HepG2 (cell line): ENCODE data around the gene EID3. TPM values are rescaled to one million over a fixed set of nuclear protein-coding genes. Genes with fewer than 3 reads are reported as not detected.
A peak's percentile ranks its signal among the peaks of the same experiment; 100 is the strongest.

Experiments
- ATF2 ChIP-seq: sonication (generic); formaldehyde crosslinking; IDR thresholded peaks from 2 replicates; pipeline ENCODE4 v1.4.0; 2020; ENCODE audit warnings: missing genetic modification reagents
- BHLHE40 ChIP-seq: IDR thresholded peaks from 2 replicates; pipeline ENCODE4 v1.6.1; 2011; ENCODE audit warnings: low read length, improper control_type of control experiment
- FOXK2 ChIP-seq: fragments of 450-650 bp; IDR thresholded peaks from 2 replicates; pipeline ENCODE4 v1.6.1; 2016
- HCFC1 ChIP-seq: fragments of 150-350 bp; IDR thresholded peaks from 2 replicates; pipeline ENCODE4 v1.6.1; 2014; ENCODE audit warnings: low read depth, low read length
- HNF1B ChIP-seq: sonication (generic); formaldehyde crosslinking; IDR thresholded peaks from 2 replicates; pipeline ENCODE4 v1.5.1; 2020; ENCODE audit warnings: mild to moderate bottlenecking, moderate library complexity, missing genetic modification reagents
- HNRNPUL1 ChIP-seq: fragments of 200-400 bp; formaldehyde crosslinking; IDR thresholded peaks from 2 replicates; pipeline ENCODE4 v1.6.1; 2017; ENCODE audit warnings: low read depth, mild to moderate bottlenecking, low read length, moderate library complexity
- IRF1 ChIP-seq: sonication (generic); formaldehyde crosslinking; IDR thresholded peaks from 2 replicates; pipeline ENCODE4 v1.4.0; 2020; ENCODE audit warnings: low read depth, mild to moderate bottlenecking, missing genetic modification reagents
- MAFG ChIP-seq: sonication (generic); formaldehyde crosslinking; IDR thresholded peaks from 2 replicates; pipeline ENCODE4 v1.5.1; 2020; ENCODE audit warnings: mild to moderate bottlenecking, missing genetic modification reagents
- MIXL1 ChIP-seq: IDR thresholded peaks from 2 replicates; pipeline ENCODE4 v1.6.1; 2016
- PLSCR1 ChIP-seq: sonication (generic); formaldehyde crosslinking; IDR thresholded peaks from 2 replicates; pipeline ENCODE4 v1.5.0; 2020; ENCODE audit warnings: missing genetic modification reagents, mild to moderate bottlenecking, borderline replicate concordance
- RELA ChIP-seq: sonication (generic); formaldehyde crosslinking; IDR thresholded peaks from 2 replicates; pipeline ENCODE4 v1.4.0; 2020; ENCODE audit warnings: missing genetic modification reagents
- SMAD1 ChIP-seq: sonication (generic); formaldehyde crosslinking; IDR thresholded peaks from 2 replicates; pipeline ENCODE4 v1.4.0; 2020; ENCODE audit warnings: missing genetic modification reagents, low read depth, mild to moderate bottlenecking, borderline replicate concordance
- SRY ChIP-seq: sonication (generic); formaldehyde crosslinking; IDR thresholded peaks from 2 replicates; pipeline ENCODE4 v1.8.0; 2022; ENCODE audit warnings: mild to moderate bottlenecking, missing genetic modification reagents
- TAF15 ChIP-seq: fragments of 200-400 bp; formaldehyde crosslinking; IDR thresholded peaks from one replicate; pipeline ENCODE4 v1.6.1; 2018; ENCODE audit warnings: mild to moderate bottlenecking, low read depth, low read length; ENCODE audit not compliant: poor library complexity, severe bottlenecking
- TP53 ChIP-seq: sonication (generic); formaldehyde crosslinking; conservative IDR thresholded peaks from 2 replicates; pipeline ENCODE4 v1.4.0; 2020; ENCODE audit warnings: missing genetic modification reagents
- ZBTB21 ChIP-seq: sonication (generic); formaldehyde crosslinking; IDR thresholded peaks from 2 replicates; pipeline ENCODE4 v1.4.0; 2020; ENCODE audit warnings: missing genetic modification reagents
- ZFP37 ChIP-seq: sonication (generic); formaldehyde crosslinking; IDR thresholded peaks from 2 replicates; pipeline ENCODE4 v1.4.0; 2020; ENCODE audit warnings: missing genetic modification reagents, borderline replicate concordance
- ZKSCAN1 ChIP-seq: fragments of 150-350 bp; IDR thresholded peaks from 2 replicates; pipeline ENCODE4 v1.6.1; 2014; ENCODE audit warnings: low read length
- ZNF121 ChIP-seq: sonication (generic); formaldehyde crosslinking; IDR thresholded peaks from 2 replicates; pipeline ENCODE4 v1.5.0; 2020; ENCODE audit warnings: mild to moderate bottlenecking, missing genetic modification reagents
- ZNF124 ChIP-seq: sonication (generic); formaldehyde crosslinking; IDR thresholded peaks from 2 replicates; pipeline ENCODE4 v1.4.0; 2020; ENCODE audit warnings: missing genetic modification reagents
- ZNF143 ChIP-seq: sonication (generic); formaldehyde crosslinking; IDR thresholded peaks from 2 replicates; pipeline ENCODE4 v1.4.0; 2020; ENCODE audit warnings: missing genetic modification reagents
- ZNF207 ChIP-seq: fragments of 450-650 bp; IDR thresholded peaks from 2 replicates; pipeline ENCODE4 v1.6.1; 2016; ENCODE audit warnings: antibody characterized with exemption, borderline replicate concordance
- ZNF292 ChIP-seq: sonication (generic); formaldehyde crosslinking; IDR thresholded peaks from 2 replicates; pipeline ENCODE4 v1.8.1; 2022; ENCODE audit warnings: mild to moderate bottlenecking, low read depth, missing genetic modification reagents, borderline replicate concordance
- ZNF414 ChIP-seq: sonication (generic); formaldehyde crosslinking; IDR thresholded peaks from 2 replicates; pipeline ENCODE4 v1.5.0; 2020; ENCODE audit warnings: missing genetic modification reagents
- ZNF577 ChIP-seq: sonication (generic); formaldehyde crosslinking; IDR thresholded peaks from 2 replicates; pipeline ENCODE4 v1.4.0; 2020; ENCODE audit warnings: mild to moderate bottlenecking, low read depth, missing genetic modification reagents, borderline replicate concordance
- polyA plus RNA-seq, 8 experiments: library from polyadenylated mRNA; depleted of rRNA in 3 of 8; stranded (reverse) in 7 of 8; unstranded in 1 of 8; fragments of >200 nt; fragmentation: Illumina TruSeq in 4 of 8; extraction: Trizol in 4 of 8; gene quantifications; 2 replicates each; pipeline versions ENCODE4 v1.2.1 to v1.2.3, GENCODE V29; 2011 to 2016; ENCODE audit warnings: low read depth in 4 of 8, missing spikeins in 1 of 8, mixed read lengths in 1 of 8; ENCODE audit not compliant: insufficient read depth in 1 of 8
- total RNA-seq, 5 experiments: library from RNA; depleted of rRNA; stranded (reverse); fragments of >200 nt; fragmentation: Illumina TruSeq; extraction: Trizol; gene quantifications; 2 replicates each; pipeline ENCODE4 v1.2.3, GENCODE V29; 2016; ENCODE audit warnings: low read depth in 1 of 5

The EID3 gene
- total and polyA plus RNA-seq, 2 of the 13 experiments (the other 11 are each of a cell fraction or from before 2014, with no cell fraction given): 0.38 to 4.5 TPM

- TF ChIP-seq ZNF414 (no peak), IRF1 (CRISPR knock-in tag) (no peak), MAFG (CRISPR knock-in tag) (peak; percentile 94), HNRNPUL1 (no peak), ATF2 (CRISPR knock-in tag) (0 out of 2 replicates have a peak, but pooled peaks have one; percentile 29), HNF1B (CRISPR knock-in tag) (peak; percentile 80), HCFC1 (no peak), BHLHE40 (peak; percentile 80), FOXK2 (no peak), PLSCR1 (no peak), ZBTB21 (CRISPR knock-in tag) (peak; percentile 77; the same call in 1 of the 2 replicates), RELA (no peak), TAF15 (no peak), ZNF292 (CRISPR knock-in tag) (no peak), SRY (peak; percentile 85; the same call in 1 of the 2 replicates), ZFP37 (CRISPR knock-in tag) (no peak), SMAD1 (CRISPR knock-in tag) (no peak), MIXL1 (CRISPR knock-in tag) (no peak; the same call in 1 of the 2 replicates), ZKSCAN1 (no peak), TP53 (CRISPR knock-in tag) (no peak), ZNF121 (no peak), ZNF143 (no peak), ZNF207 (no peak), ZNF124 (CRISPR knock-in tag) (no peak), ZNF577 (CRISPR knock-in tag) (no peak)
Observed at GRCh38 chr12:104286516-104287482, 16.7 kb upstream of the EID3 start (continued).
